Liver (tissue), 9 donors: Measurements from ENCODE around the gene ANKS1A. TPM values are rescaled to one million over a fixed set of nuclear protein-coding genes. Genes with fewer than 3 reads are reported as not detected.

Experiments
- DNase-seq: peaks from one replicate; pipeline ENCODE4 v3.0.0-alpha.2; 2017; ENCODE audit warnings: low spot score
- H3K27ac ChIP-seq, 2 donors: one replicate each; pipeline ENCODE4 v1.7.0; 2013; ENCODE audit warnings: inconsistent platforms in 2 of 2, low read length in 2 of 2, control low read depth in 1 of 2, low read depth in 1 of 2, mild to moderate bottlenecking in 1 of 2
- H3K27me3 ChIP-seq, 4 donors: one replicate each; pipeline versions ENCODE4 v1.6.1 to v1.7.0; 2013; ENCODE audit warnings: low read length in 3 of 4, inconsistent platforms in 1 of 4, mild to moderate bottlenecking in 1 of 4, moderate library complexity in 1 of 4; ENCODE audit not compliant: control insufficient read depth in 4 of 4, insufficient read depth in 4 of 4
- H3K36me3 ChIP-seq, 4 donors: one replicate each; pipeline versions ENCODE4 v1.6.1 to v1.7.0; 2013; ENCODE audit warnings: low read length in 3 of 4, mild to moderate bottlenecking in 3 of 4, low read depth in 1 of 4, moderate library complexity in 1 of 4; ENCODE audit not compliant: control insufficient read depth in 4 of 4, insufficient read depth in 3 of 4
- H3K4me1 ChIP-seq, 4 donors: one replicate each; pipeline versions ENCODE4 v1.6.1 to v1.7.0; 2013; ENCODE audit warnings: low read length in 3 of 4, mild to moderate bottlenecking in 3 of 4, moderate library complexity in 1 of 4; ENCODE audit not compliant: control insufficient read depth in 4 of 4, insufficient read depth in 4 of 4
- H3K4me3 ChIP-seq, 3 donors: one replicate each; pipeline versions ENCODE4 v1.6.1 to v1.7.0; 2013; ENCODE audit warnings: low read length in 3 of 3, control low read depth in 1 of 3, low read depth in 1 of 3, mild to moderate bottlenecking in 1 of 3
- H3K9ac ChIP-seq, 2 donors: one replicate each; pipeline ENCODE4 v1.7.0; 2013; ENCODE audit warnings: low read length in 2 of 2, mild to moderate bottlenecking in 2 of 2, moderate library complexity in 2 of 2, control low read depth in 1 of 2, low read depth in 1 of 2
- H3K9me3 ChIP-seq, 4 donors: one replicate each; pipeline versions ENCODE4 v1.6.1 to v1.7.0; 2013; ENCODE audit warnings: low read length in 3 of 4; ENCODE audit not compliant: control insufficient read depth in 4 of 4
- EGR1 ChIP-seq, 2 donors: IDR thresholded peaks; 2 replicates each; pipeline ENCODE4 v1.6.1; 2016 to 2018; ENCODE audit warnings: antibody characterized with exemption in 2 of 2, low read depth in 2 of 2
- FOXA1 ChIP-seq: IDR thresholded peaks from 2 replicates; pipeline ENCODE4 v1.6.1; 2016; ENCODE audit warnings: antibody characterized with exemption
- FOXA2 ChIP-seq: IDR thresholded peaks from 2 replicates; pipeline ENCODE4 v1.6.1; 2016; ENCODE audit warnings: antibody characterized with exemption
- GABPA ChIP-seq, 2 donors: IDR thresholded peaks in 1 of 2; conservative IDR thresholded peaks in 1 of 2; 2 replicates each; pipeline ENCODE4 v1.6.1; 2016; ENCODE audit warnings: antibody characterized with exemption in 2 of 2, mild to moderate bottlenecking in 1 of 2, moderate library complexity in 1 of 2
- HNF4A ChIP-seq, 2 donors: conservative IDR thresholded peaks; 2 replicates each; pipeline ENCODE4 v1.6.1; 2016; ENCODE audit warnings: antibody characterized with exemption in 2 of 2, mild to moderate bottlenecking in 2 of 2
- JUND ChIP-seq, 2 donors: IDR thresholded peaks; 2 replicates each; pipeline ENCODE4 v1.6.1; 2016; ENCODE audit warnings: antibody characterized with exemption in 2 of 2
- RAD21 ChIP-seq, 2 donors: IDR thresholded peaks; 2 replicates each; pipeline ENCODE4 v1.6.1; 2016; ENCODE audit warnings: antibody characterized with exemption in 2 of 2, mild to moderate bottlenecking in 2 of 2
- SP1 ChIP-seq: IDR thresholded peaks from 2 replicates; pipeline ENCODE4 v1.6.1; 2018; ENCODE audit warnings: antibody characterized with exemption, mild to moderate bottlenecking
- TAF1 ChIP-seq: conservative IDR thresholded peaks from 2 replicates; pipeline ENCODE4 v1.6.1; 2016; ENCODE audit warnings: antibody characterized with exemption, mild to moderate bottlenecking
- YY1 ChIP-seq: IDR thresholded peaks from 2 replicates; pipeline ENCODE4 v1.6.1; 2016; ENCODE audit warnings: antibody characterized with exemption, mild to moderate bottlenecking
- WGBS: extraction: QIAGEN DNeasy Blood & Tissue Kit; methylation state at CpG from one replicate; pipeline ENCODE4 v1.1.7; 2013; 5-methylcytosine and 5-hydroxymethylcytosine counted together
- polyA plus RNA-seq, 2 donors: library from polyadenylated mRNA; stranded (reverse) in 1 of 2; unstranded in 1 of 2; fragments of 200-250 nt in 1 of 2; fragments of >200 nt in 1 of 2; fragmentation: Nextera tagmentation in 1 of 2; extraction: Ambion mirVana in 1 of 2; gene quantifications; one replicate each; pipeline versions ENCODE4 v1.2.1 to v1.2.3, GENCODE V29; 2013 to 2015
- total RNA-seq, 2 donors: library from RNA; depleted of rRNA; stranded (reverse); fragments of >200 nt; gene quantifications; one replicate each; pipeline ENCODE4 v1.2.3, GENCODE V29; 2014
- TF ChIP-seq, protein P1 (sequence below): IDR thresholded peaks from 2 replicates; pipeline ENCODE4 v1.6.1; 2016; ENCODE audit warnings: antibody characterized with exemption, mild to moderate bottlenecking
- TF ChIP-seq, protein P2 (sequence below): IDR thresholded peaks from 2 replicates; pipeline ENCODE4 v1.6.1; 2016; ENCODE audit warnings: antibody characterized with exemption
- TF ChIP-seq, protein P3 (sequence below): IDR thresholded peaks from 2 replicates; pipeline ENCODE4 v1.6.1; 2016; ENCODE audit warnings: antibody characterized with exemption
- TF ChIP-seq, protein P4 (sequence below): fragments of 150-350 bp; IDR thresholded peaks from 2 replicates; pipeline ENCODE4 v1.5.1; 2017; ENCODE audit warnings: improper control_type of control experiment, low read depth, low read length; ENCODE audit not compliant: missing input control
- donor health status: healthy.
- donor health status: healthy.
- donor health status: healthy.
- donor health status: healthy.
- donor health status: healthy.

Gene ANKS1A
- total and polyA plus RNA-seq, 4 donors: 4.3 to 18.7 (median 6.7) TPM

DNA sequence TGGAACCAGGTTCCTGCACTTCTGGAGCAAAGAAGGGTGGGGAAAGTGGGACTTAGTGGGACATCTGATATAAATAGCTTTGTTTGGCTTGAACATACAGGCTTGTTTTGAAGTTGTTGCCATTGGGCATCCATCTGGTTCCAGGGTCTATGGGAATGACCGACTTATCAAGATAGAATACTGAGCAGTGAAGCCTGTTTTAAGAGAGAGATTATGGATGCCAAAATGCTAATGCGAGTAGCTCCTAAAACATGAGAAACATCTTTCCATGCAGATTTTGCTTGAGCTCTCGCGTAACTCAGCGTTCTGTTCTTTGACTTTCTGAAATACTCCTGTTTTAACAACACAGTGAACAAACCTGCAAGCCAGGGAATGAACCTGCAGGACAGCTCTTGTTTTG lies 98.5 kb downstream of the ANKS1A start:
- no peak overlapping the region for H3K9ac ChIP-seq
- H3K9me3 ChIP-seq: no peaks in the 10 kb centered on the region
- peaks cover 7 to 40% (median 25%) of the 10 kb centered on the region in 4 donors for H3K36me3 ChIP-seq
- 96% methylated on average over 5 of the region's 5 CpGs for WGBS
- H3K27me3 ChIP-seq: no peaks in the 10 kb centered on the region
- no peak for TF ChIP-seq FOXA2
- no peak for TF ChIP-seq SP1
- no peak for TF ChIP-seq TAF1
- TF ChIP-seq EGR1 (IDR thresholded peaks at IDR 0.05; ENCODE audit: low read depth in 2 of 2): no peak
- TF ChIP-seq, protein P1, sequence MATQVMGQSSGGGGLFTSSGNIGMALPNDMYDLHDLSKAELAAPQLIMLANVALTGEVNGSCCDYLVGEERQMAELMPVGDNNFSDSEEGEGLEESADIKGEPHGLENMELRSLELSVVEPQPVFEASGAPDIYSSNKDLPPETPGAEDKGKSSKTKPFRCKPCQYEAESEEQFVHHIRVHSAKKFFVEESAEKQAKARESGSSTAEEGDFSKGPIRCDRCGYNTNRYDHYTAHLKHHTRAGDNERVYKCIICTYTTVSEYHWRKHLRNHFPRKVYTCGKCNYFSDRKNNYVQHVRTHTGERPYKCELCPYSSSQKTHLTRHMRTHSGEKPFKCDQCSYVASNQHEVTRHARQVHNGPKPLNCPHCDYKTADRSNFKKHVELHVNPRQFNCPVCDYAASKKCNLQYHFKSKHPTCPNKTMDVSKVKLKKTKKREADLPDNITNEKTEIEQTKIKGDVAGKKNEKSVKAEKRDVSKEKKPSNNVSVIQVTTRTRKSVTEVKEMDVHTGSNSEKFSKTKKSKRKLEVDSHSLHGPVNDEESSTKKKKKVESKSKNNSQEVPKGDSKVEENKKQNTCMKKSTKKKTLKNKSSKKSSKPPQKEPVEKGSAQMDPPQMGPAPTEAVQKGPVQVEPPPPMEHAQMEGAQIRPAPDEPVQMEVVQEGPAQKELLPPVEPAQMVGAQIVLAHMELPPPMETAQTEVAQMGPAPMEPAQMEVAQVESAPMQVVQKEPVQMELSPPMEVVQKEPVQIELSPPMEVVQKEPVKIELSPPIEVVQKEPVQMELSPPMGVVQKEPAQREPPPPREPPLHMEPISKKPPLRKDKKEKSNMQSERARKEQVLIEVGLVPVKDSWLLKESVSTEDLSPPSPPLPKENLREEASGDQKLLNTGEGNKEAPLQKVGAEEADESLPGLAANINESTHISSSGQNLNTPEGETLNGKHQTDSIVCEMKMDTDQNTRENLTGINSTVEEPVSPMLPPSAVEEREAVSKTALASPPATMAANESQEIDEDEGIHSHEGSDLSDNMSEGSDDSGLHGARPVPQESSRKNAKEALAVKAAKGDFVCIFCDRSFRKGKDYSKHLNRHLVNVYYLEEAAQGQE: no peak
- TF ChIP-seq, protein P2, sequence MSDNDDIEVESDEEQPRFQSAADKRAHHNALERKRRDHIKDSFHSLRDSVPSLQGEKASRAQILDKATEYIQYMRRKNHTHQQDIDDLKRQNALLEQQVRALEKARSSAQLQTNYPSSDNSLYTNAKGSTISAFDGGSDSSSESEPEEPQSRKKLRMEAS: no peak
- no peak for TF ChIP-seq JUND (IDR thresholded peaks at IDR 0.05)
- no peak for DNase-seq
- H3K4me1 ChIP-seq: peaks cover 0 to 20% (median 16%) of the 10 kb centered on the region in 4 donors
- H3K27ac ChIP-seq: no peak overlapping the region
- H3K4me3 ChIP-seq: no peak overlapping the region

DNA sequence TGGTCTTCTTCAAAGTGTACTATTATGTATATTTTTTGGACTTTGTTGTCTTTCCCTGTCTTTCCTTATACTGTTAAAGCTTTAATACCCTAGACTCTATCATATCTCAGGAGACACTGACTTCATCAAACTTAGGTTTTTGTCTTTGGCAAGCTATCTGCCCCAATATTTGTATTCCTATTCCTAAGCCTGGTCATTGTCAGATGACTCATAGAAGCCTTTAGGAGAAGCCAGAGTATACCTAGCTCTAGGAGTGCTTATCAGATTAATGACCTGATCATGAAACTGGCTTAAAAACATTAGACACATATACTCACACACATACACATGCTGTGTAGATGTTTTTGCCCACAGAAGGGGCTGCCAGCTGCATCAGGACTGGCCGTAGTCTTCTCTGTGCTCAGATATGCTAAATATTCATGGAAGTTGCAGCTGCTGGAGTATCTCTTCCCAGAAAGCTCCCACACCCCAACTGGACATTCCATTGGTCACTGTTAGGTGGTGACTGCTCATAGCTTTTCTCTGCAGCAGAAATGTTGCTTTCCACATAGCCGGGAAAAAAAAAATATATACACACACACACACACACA lies 102.0 kb downstream of the ANKS1A start:
- peaks cover 0 to 14% (median 14%) of the 10 kb centered on the region in 4 donors for H3K4me1 ChIP-seq
- H3K4me3 ChIP-seq: no peak overlapping the region
- H3K36me3 ChIP-seq: peaks cover 9 to 49% (median 38%) of the 10 kb centered on the region in 4 donors
- no peak overlapping the region for H3K27ac ChIP-seq
- no peaks in the 10 kb centered on the region for H3K27me3 ChIP-seq
- H3K9me3 ChIP-seq: no peaks in the 10 kb centered on the region
- DNase-seq: no peak
- 88% methylated on average over 2 of the region's 2 CpGs for WGBS
- no peak overlapping the region for H3K9ac ChIP-seq
- TF ChIP-seq, protein P3, sequence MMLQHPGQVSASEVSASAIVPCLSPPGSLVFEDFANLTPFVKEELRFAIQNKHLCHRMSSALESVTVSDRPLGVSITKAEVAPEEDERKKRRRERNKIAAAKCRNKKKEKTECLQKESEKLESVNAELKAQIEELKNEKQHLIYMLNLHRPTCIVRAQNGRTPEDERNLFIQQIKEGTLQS: no peak
- TF ChIP-seq TAF1: no peak
- TF ChIP-seq, protein P4, sequence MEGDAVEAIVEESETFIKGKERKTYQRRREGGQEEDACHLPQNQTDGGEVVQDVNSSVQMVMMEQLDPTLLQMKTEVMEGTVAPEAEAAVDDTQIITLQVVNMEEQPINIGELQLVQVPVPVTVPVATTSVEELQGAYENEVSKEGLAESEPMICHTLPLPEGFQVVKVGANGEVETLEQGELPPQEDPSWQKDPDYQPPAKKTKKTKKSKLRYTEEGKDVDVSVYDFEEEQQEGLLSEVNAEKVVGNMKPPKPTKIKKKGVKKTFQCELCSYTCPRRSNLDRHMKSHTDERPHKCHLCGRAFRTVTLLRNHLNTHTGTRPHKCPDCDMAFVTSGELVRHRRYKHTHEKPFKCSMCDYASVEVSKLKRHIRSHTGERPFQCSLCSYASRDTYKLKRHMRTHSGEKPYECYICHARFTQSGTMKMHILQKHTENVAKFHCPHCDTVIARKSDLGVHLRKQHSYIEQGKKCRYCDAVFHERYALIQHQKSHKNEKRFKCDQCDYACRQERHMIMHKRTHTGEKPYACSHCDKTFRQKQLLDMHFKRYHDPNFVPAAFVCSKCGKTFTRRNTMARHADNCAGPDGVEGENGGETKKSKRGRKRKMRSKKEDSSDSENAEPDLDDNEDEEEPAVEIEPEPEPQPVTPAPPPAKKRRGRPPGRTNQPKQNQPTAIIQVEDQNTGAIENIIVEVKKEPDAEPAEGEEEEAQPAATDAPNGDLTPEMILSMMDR: no peak

DNA sequence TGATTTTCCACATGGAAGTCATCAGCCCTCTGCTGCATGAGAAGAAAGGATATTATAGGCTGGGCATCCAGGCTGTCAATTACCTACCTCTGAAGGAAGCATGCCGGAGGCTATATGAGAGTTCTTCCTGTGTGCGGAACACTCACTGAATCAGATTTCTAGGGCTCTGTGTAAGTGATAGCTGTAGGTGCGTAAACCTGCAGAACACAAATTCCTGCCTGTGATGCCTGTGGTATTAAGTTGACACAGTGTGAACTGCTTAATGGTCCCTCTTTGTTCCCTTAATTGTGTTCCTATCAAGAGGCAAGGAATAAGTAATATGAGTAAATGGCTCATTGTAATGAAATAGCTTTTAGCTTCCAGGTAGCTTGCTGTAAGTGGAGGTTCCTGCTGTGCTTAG lies 103.3 kb downstream of the ANKS1A start:
- WGBS: 97% methylated on average over 3 of the region's 3 CpGs
- Histone ChIP-seq H3K27ac (no peak overlapping the region), H3K27me3 (no peaks in the 10 kb centered on the region), H3K4me3 (no peak overlapping the region), H3K9ac (no peak overlapping the region), H3K9me3 (no peaks in the 10 kb centered on the region), H3K4me1 (peaks cover 0 to 6% (median 4%) of the 10 kb centered on the region in 4 donors), H3K36me3 (peaks cover 9 to 48% (median 36%) of the 10 kb centered on the region in 4 donors)
- TF ChIP-seq, protein P1: no peak
- TF ChIP-seq FOXA1 (no peak), RAD21 (IDR thresholded peaks at IDR 0.05) (no peak), GABPA (IDR thresholded peaks at IDR 0.05 in 1 of 2, conservative IDR thresholded peaks at IDR 0.05 in 1 of 2) (no peak), EGR1 (IDR thresholded peaks at IDR 0.05; ENCODE audit: low read depth in 2 of 2) (no peak), SP1 (no peak), YY1 (no peak), TAF1 (no peak), HNF4A (conservative IDR thresholded peaks at IDR 0.05) (no peak)
- TF ChIP-seq, protein P2: no peak
- TF ChIP-seq, protein P3: no peak
- DNase-seq: no peak
